Measurements from ENCODE around the gene WASL.

- TF ChIP-seq CTCF (IDR thresholded peaks at IDR 0.05) (no peak), POLR2A (IDR thresholded peaks at IDR 0.05) (no peak), POLR2AphosphoS5 (IDR thresholded peaks at IDR 0.05) (no peak)
These were observed 111.6 kb downstream of the WASL start for GRCh38 chr7:123637203-123637602.

All from breast epithelium (tissue), 3 donors.